Gastrocnemius medialis (tissue), 4 donors: ENCODE results near the gene EGLN2.

ENCODE experiments used
- CTCF ChIP-seq, 5 experiments: fragments of 450-650 bp in 3 of 5; fragments of 200-600 bp in 2 of 5; sonication (generic) in 2 of 5; IDR thresholded peaks in 4 of 5; conservative IDR thresholded peaks in 1 of 5; 1 replicate in 4 of 5; 2 replicates in 1 of 5; pipeline ENCODE4 v1.5.1; 2016 to 2019; ENCODE audit warnings: antibody characterized with exemption in 5 of 5, mild to moderate bottlenecking in 3 of 5, moderate library complexity in 3 of 5
- POLR2A ChIP-seq, 2 donors: fragments of 450-650 bp; IDR thresholded peaks; one replicate each; pipeline ENCODE4 v1.6.1; 2017; ENCODE audit warnings: antibody characterized with exemption in 2 of 2, mild to moderate bottlenecking in 2 of 2, moderate library complexity in 2 of 2

GRCh38 chr19:40836754-40837429 lies 37.9 kb downstream of the EGLN2 start:
- TF ChIP-seq CTCF (IDR thresholded peaks at IDR 0.05 in 4 of 5, conservative IDR thresholded peaks at IDR 0.05 in 1 of 5), result no peak
- TF ChIP-seq POLR2A (IDR thresholded peaks at IDR 0.05), result no peak
